ENCODE measurements around the gene MACROD2. TPM values are rescaled to one million over a fixed set of nuclear protein-coding genes. Genes with fewer than 3 reads are reported as not detected.

The MACROD2 gene
- polyA plus RNA-seq, 1 donor (not counting 4 experiments of a cell fraction or from before 2014, with no cell fraction given) = 0.71 TPM

DNA sequence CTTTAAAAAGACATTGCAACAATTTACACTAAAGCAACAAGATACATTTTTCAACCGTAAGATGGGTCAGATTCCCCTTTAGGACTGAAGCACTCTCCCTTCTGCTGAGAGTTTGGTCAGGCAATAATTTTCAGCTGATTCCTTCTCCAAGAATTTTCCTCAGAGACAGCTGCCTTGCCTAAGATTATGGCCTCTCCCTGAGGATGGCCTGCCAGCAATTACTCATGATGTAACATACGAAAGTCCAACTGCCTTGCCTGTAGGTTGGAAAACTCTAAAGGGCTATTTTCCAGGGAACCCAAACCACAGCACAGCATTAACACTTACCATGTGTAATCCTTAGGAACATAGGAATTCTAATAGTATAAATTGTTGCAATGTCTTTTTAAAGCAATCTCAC is 571.2 kb downstream of the MACROD2 start:
- no peaks in the 10 kb centered on the region for H3K9me3 ChIP-seq (ENCODE audit: control insufficient read depth, low read depth, low read length)
- no peak overlapping the region for H3K4me2 ChIP-seq (ENCODE audit: control insufficient read depth, extremely low read depth, insufficient read depth, low read depth, low read length)
- H3K36me3 ChIP-seq (ENCODE audit: control insufficient read depth in 2 of 2, extremely low read depth in 1 of 2, insufficient read depth in 2 of 2, low read length in 2 of 2) = no peaks in the 10 kb centered on the region
- peaks cover 12% of the 10 kb centered on the region for H3K4me1 ChIP-seq (ENCODE audit: control insufficient read depth, extremely low read depth, insufficient read depth, low read length)
- H3K79me2 ChIP-seq (ENCODE audit: control insufficient read depth, insufficient read depth, low read length) = no peaks in the 10 kb centered on the region
- no peaks in the 10 kb centered on the region for H3K27me3 ChIP-seq (ENCODE audit: control insufficient read depth, extremely low read depth, insufficient read depth, low read length)
- no peak overlapping the region for H3K9ac ChIP-seq (ENCODE audit: control insufficient read depth, extremely low read depth, insufficient read depth, low read length)
- H2AFZ ChIP-seq (ENCODE audit: control insufficient read depth, low read length) = no peak overlapping the region
- no peak for DNase-seq (ENCODE audit: low read depth, low spot score)
- no peak overlapping the region for H3K27ac ChIP-seq (ENCODE audit: control insufficient read depth, insufficient read depth, low read length)
- TF ChIP-seq EZH2 (IDR thresholded peaks at IDR 0.05; ENCODE audit: low read length) = no peak
- TF ChIP-seq CTCF (optimal IDR thresholded peaks at IDR 0.05 in 1 of 3, IDR thresholded peaks at IDR 0.05 in 1 of 3, conservative IDR thresholded peaks at IDR 0.05 in 1 of 3; ENCODE audit: extremely low read depth in 1 of 3, insufficient read depth in 2 of 3, low read length in 3 of 3) = no peak
- H3K9me1 ChIP-seq (ENCODE audit: control insufficient read depth, extremely low read depth, insufficient read depth, low read length) = peaks cover 2% of the 10 kb centered on the region
- H4K20me1 ChIP-seq (ENCODE audit: control insufficient read depth, extremely low read depth, insufficient read depth, low read length) = no peaks in the 10 kb centered on the region
- no peak overlapping the region for H3K4me3 ChIP-seq (ENCODE audit: control insufficient read depth in 2 of 3, extremely low read depth in 1 of 3, insufficient read depth in 2 of 3, low read depth in 1 of 3, low read length in 3 of 3)
- FAIRE-seq = peak; percentile 5
- dilution Hi-C loops (cut with MboI; ENCODE audit: extremely low pct_ligation_motif_present, low sequenced_read_pairs) = no loop called here

- DNase-seq (ENCODE audit: low read depth, low spot score) (no peak), FAIRE-seq (peak; percentile 29)
- Histone ChIP-seq H3K4me1 (ENCODE audit: control insufficient read depth, extremely low read depth, insufficient read depth, low read length) (peaks cover 12% of the 10 kb centered on the region), H3K27me3 (ENCODE audit: control insufficient read depth, extremely low read depth, insufficient read depth, low read length) (no peaks in the 10 kb centered on the region), H3K9me3 (ENCODE audit: control insufficient read depth, low read depth, low read length) (no peaks in the 10 kb centered on the region), H4K20me1 (ENCODE audit: control insufficient read depth, extremely low read depth, insufficient read depth, low read length) (no peaks in the 10 kb centered on the region), H3K9me1 (ENCODE audit: control insufficient read depth, extremely low read depth, insufficient read depth, low read length) (peaks cover 2% of the 10 kb centered on the region), H2AFZ (ENCODE audit: control insufficient read depth, low read length) (no peak overlapping the region), H3K27ac (ENCODE audit: control insufficient read depth, insufficient read depth, low read length) (peak overlapping the region; percentile 18), H3K4me3 (ENCODE audit: control insufficient read depth in 2 of 3, extremely low read depth in 1 of 3, insufficient read depth in 2 of 3, low read depth in 1 of 3, low read length in 3 of 3) (no peak overlapping the region), H3K4me2 (ENCODE audit: control insufficient read depth, extremely low read depth, insufficient read depth, low read depth, low read length) (peak overlapping the region; percentile 50), H3K9ac (ENCODE audit: control insufficient read depth, extremely low read depth, insufficient read depth, low read length) (no peak overlapping the region), H3K79me2 (ENCODE audit: control insufficient read depth, insufficient read depth, low read length) (no peaks in the 10 kb centered on the region), H3K36me3 (ENCODE audit: control insufficient read depth in 2 of 2, extremely low read depth in 1 of 2, insufficient read depth in 2 of 2, low read length in 2 of 2) (no peaks in the 10 kb centered on the region)
- dilution Hi-C loops (cut with MboI; ENCODE audit: extremely low pct_ligation_motif_present, low sequenced_read_pairs) = no loop called here
- TF ChIP-seq CTCF (optimal IDR thresholded peaks at IDR 0.05 in 1 of 3, IDR thresholded peaks at IDR 0.05 in 1 of 3, conservative IDR thresholded peaks at IDR 0.05 in 1 of 3; ENCODE audit: extremely low read depth in 1 of 3, insufficient read depth in 2 of 3, low read length in 3 of 3) = no peak
- no peak for TF ChIP-seq EZH2 (IDR thresholded peaks at IDR 0.05; ENCODE audit: low read length)
Observed at GRCh38 chr20:14568225-14568624, 572.9 kb downstream of the MACROD2 start.
